Cardiac septum (tissue), 1 donor: ENCODE results near the gene NLRP12. TPM values are rescaled to one million over a fixed set of nuclear protein-coding genes. Genes with fewer than 3 reads are reported as not detected.
"Not testable (repeated sequence)": the region's sequence is repeated elsewhere in the genome, so short reads cannot be mapped to it uniquely, and the experiment has no call there.

ENCODE experiments used
- DNase-seq: peaks from one replicate; pipeline ENCODE4 v3.0.0-alpha.2; 2020; ENCODE audit warnings: low spot score
- intact Hi-C: fragments of 100-400 bp; cut with DNase I; formaldehyde crosslinking; loops from one replicate; pipeline ENCODE4 v1.14.0; 2022
- microRNA-seq: library from miRNA; unstranded; fragments of <30 nt; microRNA quantifications from one replicate; pipeline ENCODE4 v1.2.0, GENCODE V29; 2020
- total RNA-seq: library from RNA; stranded (reverse); fragmentation: NEBNext Ultra II Directional; extraction: Animal tissue kit (Norgen Biotek cat#: 25700); gene quantifications from one replicate; pipeline ENCODE4 v1.2.1, GENCODE V29; 2021
- donor health status: DM: no; HTN: no; CAD: no.

NLRP12 gene
- total RNA-seq, 1 donor from 2014 or later = 0.57 TPM

DNA sequence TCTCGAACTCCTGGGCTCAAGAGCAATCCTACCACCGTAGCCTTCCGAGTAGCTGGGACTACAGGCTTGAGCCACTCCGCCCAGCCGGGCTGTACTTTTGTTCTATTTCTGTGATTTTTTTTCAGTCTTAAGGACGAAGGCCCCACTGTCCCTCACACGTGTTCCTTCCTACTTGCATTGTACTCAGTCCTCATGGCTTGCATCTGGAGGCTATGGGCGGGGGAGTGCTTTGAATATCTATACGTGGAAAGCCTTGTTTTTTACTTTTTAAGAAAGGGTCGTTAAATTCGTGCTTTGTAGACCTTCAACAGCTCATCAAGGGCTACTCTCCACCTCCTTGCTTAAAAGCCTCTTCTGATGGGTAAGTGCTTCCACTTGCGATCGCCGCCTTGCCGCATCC lies 36.8 kb downstream of the NLRP12 start:
- intact Hi-C loops = no loop called here
- no peak for DNase-seq

DNA sequence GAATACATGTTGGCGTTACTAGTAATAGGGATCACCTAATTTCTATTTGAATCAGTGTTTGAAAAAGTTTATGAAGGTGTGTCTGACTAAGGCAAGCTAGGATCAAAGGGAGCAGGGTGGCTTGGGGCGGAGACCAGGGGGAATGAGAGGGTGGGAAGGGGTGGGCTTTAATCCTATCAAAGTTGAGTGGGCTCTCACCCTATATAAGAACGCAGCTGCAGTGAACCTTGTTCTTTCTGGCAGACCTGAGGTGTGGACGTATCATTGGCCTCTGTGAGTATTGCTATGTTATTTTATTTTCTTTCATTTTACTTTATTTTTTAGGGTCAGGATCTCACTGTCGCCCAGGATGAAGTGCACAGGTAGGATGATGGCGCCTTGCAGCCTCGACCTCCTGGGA lies 37.4 kb downstream of the NLRP12 start:
- intact Hi-C loops = no loop called here
- DNase-seq = no peak

DNA sequence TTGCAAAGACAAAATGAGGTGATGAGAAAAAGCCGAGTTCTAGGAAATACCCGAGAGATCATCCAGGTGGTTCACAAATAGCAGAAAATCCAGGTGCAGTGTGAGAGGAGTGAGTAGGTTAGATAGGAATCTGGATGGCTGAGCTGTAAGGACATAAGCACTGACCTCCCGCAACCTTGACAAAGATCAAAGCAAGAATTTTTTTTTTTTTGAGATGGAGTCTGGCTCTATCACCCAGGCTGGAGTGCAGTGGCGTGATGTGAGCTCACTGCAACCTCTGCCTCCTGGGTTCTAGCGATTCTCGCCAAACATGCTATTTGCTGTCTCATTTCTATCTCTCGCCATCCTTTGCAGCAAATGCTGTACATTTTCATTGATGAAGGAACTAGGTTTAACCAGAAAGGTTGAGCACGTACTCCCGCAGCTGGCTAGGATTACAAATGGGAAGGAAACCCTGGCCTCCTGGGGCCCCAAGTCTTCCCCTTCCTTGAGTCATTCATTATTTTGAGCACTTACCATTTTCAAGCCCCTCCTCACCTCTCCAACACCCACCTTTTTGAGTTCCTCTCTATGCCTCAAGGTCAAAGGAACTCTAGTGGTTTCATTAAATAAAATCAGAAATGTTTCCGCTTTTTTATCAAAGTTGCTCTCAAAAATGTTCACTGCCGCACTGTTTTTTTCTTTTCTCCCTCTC lies 38.8 kb downstream of the NLRP12 start:
- intact Hi-C loops = no loop called here
- DNase-seq = no peak

DNA sequence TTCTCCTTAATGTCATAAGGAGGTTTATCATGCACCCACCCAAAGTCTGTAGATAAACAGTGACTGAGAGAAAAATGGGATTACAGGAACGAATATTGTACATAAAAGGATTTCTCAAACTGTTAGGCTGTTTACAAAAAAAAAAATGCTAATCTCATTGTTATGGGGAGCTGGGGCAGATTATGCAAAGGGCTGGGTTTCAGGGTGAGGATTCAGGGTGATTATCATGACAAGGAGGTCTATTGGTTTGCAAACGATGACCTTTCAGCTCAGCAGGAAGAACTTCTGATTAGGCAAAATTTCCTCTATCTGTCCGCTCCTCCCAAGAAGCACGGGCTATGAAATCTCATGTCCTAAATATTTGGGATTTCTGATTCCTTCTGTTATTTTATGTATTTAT lies 41.4 kb downstream of the NLRP12 start:
- DNase-seq = no peak
- intact Hi-C loops = no loop called here

DNA sequence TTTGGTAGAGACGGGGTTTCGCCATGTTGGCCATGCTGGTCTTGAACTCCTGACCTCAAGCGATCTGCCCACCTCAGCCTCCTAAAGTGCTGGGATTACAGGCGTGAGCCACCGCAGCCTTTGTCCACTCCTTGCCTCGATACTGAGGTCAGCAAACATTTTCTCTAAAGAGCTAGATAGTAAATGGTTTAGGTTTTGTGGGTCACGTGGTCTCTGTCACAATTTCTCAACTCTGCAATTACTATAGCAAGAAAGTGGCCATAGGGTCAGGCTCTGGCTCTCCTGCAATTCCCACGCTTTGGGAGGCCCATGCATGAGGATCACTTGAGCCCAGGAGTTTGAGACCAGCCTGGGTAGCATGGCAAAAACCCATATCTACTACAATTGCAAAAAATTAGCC lies 42.8 kb downstream of the NLRP12 start:
- intact Hi-C loops, DNase-seq: not testable (repeated sequence)

DNA sequence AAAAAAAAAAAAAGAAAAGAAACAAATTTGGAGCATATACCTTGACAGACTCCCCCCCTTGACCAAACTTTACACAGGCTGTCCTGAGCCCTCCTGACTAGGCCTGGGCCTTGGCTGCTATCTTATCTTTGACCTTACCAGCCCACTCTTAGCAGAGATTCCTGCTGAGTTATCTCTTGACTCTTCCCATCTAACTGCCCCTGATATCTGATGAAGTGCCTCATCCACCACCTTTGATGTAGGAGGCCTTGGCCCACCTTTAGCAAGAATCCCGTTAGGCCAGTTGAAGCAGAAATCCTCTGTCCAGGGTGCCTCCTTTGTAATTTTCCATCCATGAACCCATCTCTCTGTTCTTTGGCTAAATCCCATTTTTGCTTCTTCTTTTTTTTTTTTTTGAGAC lies 43.6 kb downstream of the NLRP12 start:
- intact Hi-C loops = no loop called here
- no peak for DNase-seq

DNA sequence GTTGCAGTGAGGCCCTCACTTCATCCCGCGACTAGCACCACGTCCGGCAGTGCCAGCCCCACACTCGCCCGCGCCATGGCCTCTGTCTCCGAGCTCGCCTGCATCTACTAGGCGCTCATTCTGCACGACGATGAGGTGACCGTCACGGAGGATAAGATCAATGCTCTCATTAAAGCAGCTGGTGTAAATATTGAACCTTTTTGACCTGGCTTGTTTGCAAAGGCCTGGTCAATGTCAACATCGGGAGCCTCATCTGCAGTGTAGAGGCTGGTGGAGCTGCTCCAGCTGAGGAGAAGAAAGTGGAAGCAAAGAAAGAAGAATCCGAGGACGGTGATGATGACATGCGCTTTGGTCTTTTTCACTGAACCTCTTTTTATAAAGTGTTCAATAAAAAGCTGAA lies 48.6 kb downstream of the NLRP12 start:
- intact Hi-C loops = no loop called here
- DNase-seq = no peak

DNA sequence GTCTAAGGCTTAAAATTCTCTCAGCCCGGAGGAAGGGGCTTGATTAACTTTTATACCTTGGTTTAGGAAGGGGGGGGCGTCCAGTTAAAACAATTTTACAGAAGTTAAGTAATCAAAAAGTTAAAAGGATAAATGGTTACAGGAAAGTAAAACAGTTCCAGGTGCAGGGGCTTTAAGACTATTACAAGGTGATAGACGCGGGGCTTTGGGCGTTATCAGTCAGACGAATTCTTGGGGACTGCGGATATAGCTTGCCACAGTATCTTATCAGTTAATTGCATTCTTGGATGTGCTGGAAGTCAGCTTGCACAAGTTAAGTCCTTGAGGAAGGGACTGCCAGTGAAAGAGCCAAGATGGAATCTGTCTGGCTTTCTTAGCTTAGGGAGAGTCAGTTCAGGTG lies 49.6 kb downstream of the NLRP12 start:
- intact Hi-C loops, DNase-seq: not testable (repeated sequence)

DNA sequence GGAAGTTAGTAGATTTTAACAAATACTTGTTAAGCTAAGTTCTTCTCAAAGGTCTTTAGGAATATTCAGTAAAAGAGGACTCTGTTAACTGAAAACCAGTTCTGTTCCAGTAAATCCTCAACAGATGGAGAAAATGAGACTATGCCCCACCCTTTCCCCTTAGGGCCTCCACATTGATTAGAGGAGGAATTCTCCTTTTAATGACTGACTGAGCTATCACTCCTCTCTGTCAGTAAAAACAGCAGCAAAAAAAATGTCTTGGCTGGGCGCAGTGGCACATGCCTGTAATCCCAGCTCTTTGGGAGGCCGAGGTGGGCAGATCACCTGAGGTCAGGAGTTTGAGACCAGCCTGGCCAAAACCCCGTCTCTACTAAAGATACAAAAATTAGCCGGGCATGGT lies 50.1 kb downstream of the NLRP12 start:
- no peak for DNase-seq
- intact Hi-C loops = no loop called here

DNA sequence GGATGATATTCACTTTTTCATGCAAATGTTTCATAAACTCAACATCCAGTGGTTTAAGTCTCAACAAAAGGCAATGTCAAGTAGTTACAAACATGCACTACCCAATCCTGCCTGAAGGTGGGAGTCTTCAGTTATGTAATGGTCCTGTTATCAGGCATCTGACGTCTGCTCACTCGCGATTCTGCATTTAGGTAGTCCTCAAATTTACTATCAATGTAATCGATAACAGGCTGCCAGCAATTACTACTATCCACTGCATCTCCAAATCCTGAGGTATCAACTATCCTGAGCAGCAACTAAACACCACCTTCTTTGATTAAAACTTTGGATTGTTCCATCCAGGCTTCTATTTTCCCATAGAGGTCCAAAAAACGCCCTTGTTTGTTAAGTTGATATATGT lies 51.2 kb downstream of the NLRP12 start:
- no peak for DNase-seq
- intact Hi-C loops = no loop called here

DNA sequence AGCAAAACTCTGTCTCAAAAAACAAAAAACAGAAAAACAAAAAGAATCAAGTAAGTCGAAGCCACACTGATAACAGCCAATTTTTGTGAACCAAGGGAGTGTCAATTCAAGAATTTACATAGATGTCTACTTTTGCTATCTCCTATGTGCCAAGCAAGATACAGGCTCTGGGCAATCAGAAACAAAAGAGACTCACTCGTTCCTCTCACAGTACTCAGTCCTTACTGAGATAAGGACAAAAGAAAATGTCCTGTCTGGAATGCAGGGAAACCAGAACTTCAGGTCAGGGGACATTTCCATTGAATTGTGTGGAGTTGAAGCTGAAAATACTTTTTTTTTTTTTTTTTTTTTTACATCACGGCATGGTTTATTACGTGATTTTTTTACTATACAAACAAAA lies 53.0 kb downstream of the NLRP12 start:
- DNase-seq = no peak
- intact Hi-C loops = no loop called here

DNA sequence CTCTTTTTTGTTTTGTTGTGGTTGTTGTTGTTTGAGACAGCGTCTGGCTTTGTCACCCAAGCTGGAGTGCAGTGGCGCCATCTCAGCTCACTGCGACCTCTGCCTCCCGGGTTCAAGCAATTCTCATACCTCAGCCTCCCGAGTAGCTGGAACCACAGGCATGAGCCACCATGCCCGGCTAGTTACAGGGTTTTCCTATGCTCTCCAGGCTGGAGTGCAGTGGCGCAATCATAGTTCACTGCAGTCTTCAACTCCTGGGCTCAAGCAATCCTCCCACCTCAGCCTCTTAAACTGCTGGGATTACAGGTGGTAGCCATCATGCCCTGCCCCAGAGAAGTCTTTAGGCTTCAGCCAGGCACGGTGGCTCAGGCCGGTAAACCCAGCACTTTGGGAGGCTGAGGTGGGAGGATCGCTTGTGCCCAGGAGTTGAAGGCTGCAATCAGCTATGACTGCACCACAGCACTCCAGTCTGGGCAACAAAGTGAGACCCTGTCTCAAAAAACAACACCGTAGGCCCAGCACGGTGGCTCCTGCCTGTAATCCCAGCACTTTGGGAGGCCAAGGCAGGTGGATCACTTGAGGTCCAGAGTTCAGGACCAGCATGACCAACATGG lies 54.3 kb downstream of the NLRP12 start:
- intact Hi-C loops, DNase-seq: not testable (repeated sequence)

DNA sequence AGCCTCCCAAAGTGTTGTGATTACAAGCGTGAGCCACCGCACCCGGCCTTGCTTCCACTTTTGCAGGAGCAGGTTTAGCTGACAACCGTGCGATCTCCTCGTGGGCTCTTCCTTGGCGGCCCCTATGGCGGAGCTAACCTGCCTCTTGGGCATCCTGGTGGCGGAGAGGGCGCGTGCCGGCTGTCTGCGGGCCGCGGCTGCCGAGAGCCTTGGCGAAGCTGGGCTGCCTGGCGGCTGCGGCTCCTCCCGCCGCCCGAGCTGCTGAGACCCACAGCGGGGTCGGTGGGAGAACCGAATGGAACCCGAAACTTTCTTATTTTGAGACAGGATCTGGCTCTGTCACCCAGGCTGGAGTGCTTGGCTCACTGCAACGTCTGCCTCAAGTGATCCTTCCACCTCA lies 55.7 kb downstream of the NLRP12 start:
- intact Hi-C loops = no loop called here
- no peak for DNase-seq

DNA sequence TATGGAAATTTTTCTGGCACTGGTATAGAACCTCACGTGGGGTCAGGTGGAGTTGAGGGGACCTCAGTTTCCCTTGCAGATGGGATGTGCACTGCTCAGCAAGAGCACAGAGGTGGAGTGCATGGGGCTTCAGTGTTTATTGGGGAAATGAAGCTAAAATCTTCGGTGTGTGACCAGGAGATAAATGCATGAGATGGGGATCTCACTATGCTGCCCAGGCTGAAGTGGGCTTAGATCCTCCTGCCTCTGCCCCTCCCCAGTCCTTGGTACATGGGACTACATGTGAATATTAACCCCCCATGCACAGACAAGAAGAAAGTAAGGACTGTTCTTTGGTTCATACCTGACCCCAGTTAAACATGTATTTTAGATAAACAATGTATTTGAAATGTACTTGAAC lies 65.1 kb downstream of the NLRP12 start:
- DNase-seq, intact Hi-C loops: not testable (repeated sequence)

Small RNA genes lying within 50 kb of the gene (microRNA-seq; reads per million reads assigned to microRNA genes)
- gene MIR1283-2 (not detected), gene MIR371A (not detected), gene MIR372 (8.9 reads per million, percentile 20 among the genes with 10 or more reads in this experiment), gene MIR373 (1.8 reads per million), gene MIR516A1 (not detected), gene MIR516A2 (1.3 reads per million), gene MIR519A1 (3.1 reads per million), gene MIR521-1 (not detected), gene MIR522 (6.7 reads per million, percentile 15 among the genes with 10 or more reads in this experiment), gene MIR527 (not detected)

Other genes with a start within 250 kb of the NLRP12 start
- 0.54 TPM for gene DPRX, start 192.3 kb downstream of the NLRP12 start, total RNA-seq
- gene MYADM, start 43.6 kb upstream of the NLRP12 start, total RNA-seq = 211 TPM
- gene PRKCG, start 57.9 kb upstream of the NLRP12 start, total RNA-seq = not detected
- gene CACNG7, start 85.0 kb upstream of the NLRP12 start, total RNA-seq = not detected
- gene CACNG8, start 138.6 kb upstream of the NLRP12 start, total RNA-seq = 0.11 TPM
- gene CACNG6, start 167.3 kb upstream of the NLRP12 start, total RNA-seq = not detected
- not detected for gene VSTM1, start 239.6 kb upstream of the NLRP12 start, total RNA-seq